ENCODE results near the gene GRM5.
"Not testable (repeated sequence)": the region's sequence is repeated elsewhere in the genome, so short reads cannot be mapped to it uniquely, and the experiment has no call there.

The GRM5 gene

GRCh38 chr11:89065651-89066201, at the start of gene GRM5:
Gene GRM5, minus strand, starts transcription at chr11:89065982. Its CDS starts 18,110 bp downstream, at chr11:89047872.
- DNase-seq = not testable (repeated sequence)

GRCh38 chr11:89097956-89098355, 32.2 kb upstream of the GRM5 start:
- DNase-seq = peak in 1 of 2 donors; percentile 1

GRCh38 chr11:89093806-89094205, 28.0 kb upstream of the GRM5 start:
- not testable (repeated sequence) for DNase-seq

- not testable (repeated sequence) for DNase-seq
These were observed 19.2 kb upstream of the GRM5 start for GRCh38 chr11:89084951-89085350.

- not testable (repeated sequence) for DNase-seq
These were observed 5.1 kb upstream of the GRM5 start for GRCh38 chr11:89070911-89071310.

- no peak for DNase-seq
These were observed 1.5 kb upstream of the GRM5 start for GRCh38 chr11:89067264-89067663.

GRCh38 chr11:89065066-89065465, 716 bp downstream of the GRM5 start:
- no peak for DNase-seq

GRCh38 chr11:89063481-89063951, 2.3 kb downstream of the GRM5 start:
- DNase-seq = not testable (repeated sequence)

GRCh38 chr11:89062771-89063298, 2.9 kb downstream of the GRM5 start:
- DNase-seq = not testable (repeated sequence)

- DNase-seq = not testable (repeated sequence)
These were observed 3.9 kb downstream of the GRM5 start for GRCh38 chr11:89061839-89062238.

- not testable (repeated sequence) for DNase-seq
These were observed 8.4 kb downstream of the GRM5 start for GRCh38 chr11:89057406-89057805.

GRCh38 chr11:89052220-89052619, 13.6 kb downstream of the GRM5 start:
- no peak for DNase-seq

GRCh38 chr11:89047159-89047558, 18.6 kb downstream of the GRM5 start:
- not testable (repeated sequence) for DNase-seq

- not testable (repeated sequence) for DNase-seq
These were observed 21.8 kb downstream of the GRM5 start for GRCh38 chr11:89043861-89044588.

GRCh38 chr11:89029671-89030070, 36.1 kb downstream of the GRM5 start:
- DNase-seq = not testable (repeated sequence)

GRCh38 chr11:89021339-89021738, 44.4 kb downstream of the GRM5 start:
- no peak for DNase-seq

GRCh38 chr11:89019827-89020547, 45.8 kb downstream of the GRM5 start:
- not testable (repeated sequence) for DNase-seq

GRCh38 chr11:89016214-89016613, 49.6 kb downstream of the GRM5 start:
- DNase-seq = no peak

GRCh38 chr11:89015614-89016013, 50.2 kb downstream of the GRM5 start:
- DNase-seq = no peak

GRCh38 chr11:89000852-89001251, 64.9 kb downstream of the GRM5 start:
- DNase-seq = not testable (repeated sequence)

- no peak for DNase-seq
These were observed 86.1 kb downstream of the GRM5 start for GRCh38 chr11:88979641-88980040.

GRCh38 chr11:88978992-88979391, 86.8 kb downstream of the GRM5 start:
- not testable (repeated sequence) for DNase-seq

GRCh38 chr11:88975441-88975840, 90.3 kb downstream of the GRM5 start:
- not testable (repeated sequence) for DNase-seq
